Heart left ventricle (tissue), 13 donors: ENCODE results near the gene PDCD6IP.

Experiments
- CTCF ChIP-seq, 12 donors: fragments of 200-600 bp; sonication (generic) in 4 of 12; IDR thresholded peaks; one replicate each; pipeline versions ENCODE4 v1.5.0 to v1.8.0; 2018 to 2022; ENCODE audit warnings: antibody characterized with exemption in 12 of 12, mild to moderate bottlenecking in 5 of 12
- POLR2A ChIP-seq, 2 donors: fragments of 450-650 bp; IDR thresholded peaks; one replicate each; pipeline ENCODE4 v1.6.1; 2017; ENCODE audit warnings: antibody characterized with exemption in 2 of 2, mild to moderate bottlenecking in 2 of 2, moderate library complexity in 2 of 2
- donor health status: ischemic (EF 13 %, LVEDD 7.1; RV severe dilation, severe dysfunction).
- donor health status: DM: no; HTN: yes; CAD: no.
- donor health status: DM: no; HTN: no; CAD: no.
- donor health status: ischemic (EF 25% LVEDD 6.9; RV normal size, moderate dysfunction).
- donor health status: ischemic (EF 25% LVEDD 5.7; RV mildly dilated, moderate dysfunction).
- donor health status: ischemic (EF 35%, LVEDD 5.7; RV mildly dilated, moderate dysfunction).
- donor health status: nonischemic (EF 11% LVEDD 7.7; RV severe dilation, severe dysfunction).
- donor health status: DM: yes; HTN: yes; CAD: no.
- donor health status: PGD.
- donor health status: ischemic (EF 29% LVEDD 5.4; RV normal size, mild dysfunction).
- donor health status: nonischemic (EF 23%, LVEDD 6.1; RV moderate dilation, normal function).

GRCh38 chr3:33831053-33831452 is 32.6 kb downstream of the PDCD6IP start:
- no peak for TF ChIP-seq POLR2A (IDR thresholded peaks at IDR 0.05)
- TF ChIP-seq CTCF (IDR thresholded peaks at IDR 0.05) = no peak
